T-cell (primary cell): ENCODE results near the gene HSPA8. TPM values are rescaled to one million over a fixed set of nuclear protein-coding genes. Genes with fewer than 3 reads are reported as not detected.

Experiments
- ATAC-seq, 4 experiments: fragments of 200-7000 bp in 3 of 4; fragments of 150-1000 bp in 1 of 4; cut with Tn5 transposase; replicated peaks in 1 of 4; 1 replicate in 3 of 4; 2 replicates in 1 of 4; pipeline ENCODE4 v1.10.0; 2021; ENCODE audit warnings: moderate library complexity in 3 of 4, mild to moderate bottlenecking in 2 of 4, moderate number of reproducible peaks in 1 of 4
- CTCF ChIA-PET, 2 donors: fragments of 300-600 bp; sonication (Branson Sonifier 250); formaldehyde crosslinking; loops; one replicate each; lab custom pipeline; 2022; ENCODE audit warnings: antibody characterized with exemption in 2 of 2; lab: Charles Lee
- POLR2A ChIA-PET, 2 donors: fragments of 300-600 bp; sonication (Branson Sonifier 250); formaldehyde crosslinking; loops; one replicate each; lab custom pipeline; 2022; ENCODE audit warnings: antibody characterized with exemption in 2 of 2; lab: Charles Lee
- DNase-seq, 35 experiments: peaks; one replicate each; pipeline versions ENCODE4 v3.0.0 to v3.0.0-alpha.2; 2013 to 2023
- H3K27ac ChIP-seq: one replicate; pipeline ENCODE4 v1.5.1; 2013; ENCODE audit warnings: low read length
- H3K27me3 ChIP-seq, 2 experiments: replicated peaks in 1 of 2; 1 replicate in 1 of 2; 2 replicates in 1 of 2; pipeline versions ENCODE4 v1.6.1 to v1.7.0; 2013; ENCODE audit warnings: low read length in 1 of 2, mixed read lengths in 1 of 2; ENCODE audit not compliant: control insufficient read depth in 2 of 2, insufficient read depth in 2 of 2; ENCODE audit errors: extremely low read depth in 1 of 2
- H3K36me3 ChIP-seq, 2 donors: 1 replicate in 1 of 2; 2 replicates in 1 of 2; pipeline versions ENCODE4 v1.6.1 to v1.7.0; 2013; ENCODE audit warnings: low read length in 1 of 2; ENCODE audit not compliant: control insufficient read depth in 2 of 2, insufficient read depth in 1 of 2; ENCODE audit errors: extremely low read depth in 1 of 2
- H3K4me1 ChIP-seq, 2 experiments: 1 replicate in 1 of 2; 2 replicates in 1 of 2; pipeline versions ENCODE4 v1.6.1 to v1.7.0; 2013; ENCODE audit warnings: low read length in 2 of 2, mixed read lengths in 1 of 2; ENCODE audit not compliant: insufficient read depth in 2 of 2, control insufficient read depth in 1 of 2; ENCODE audit errors: extremely low read depth in 1 of 2
- H3K4me3 ChIP-seq, 2 donors: 1 replicate in 1 of 2; 2 replicates in 1 of 2; pipeline versions ENCODE4 v1.5.1 to v1.7.0; 2013; ENCODE audit warnings: mild to moderate bottlenecking in 2 of 2, low read length in 1 of 2, moderate library complexity in 1 of 2; ENCODE audit not compliant: control insufficient read depth in 1 of 2; ENCODE audit errors: extremely low read depth in 1 of 2
- H3K9me3 ChIP-seq: 2 replicates; pipeline ENCODE4 v1.7.0; 2013
- H3K27ac Mint-ChIP-seq, 2 donors: one replicate each; pipeline ENCODE4 v1.8.0; 2020 to 2021; ENCODE audit warnings: mild to moderate bottlenecking in 2 of 2, mixed read lengths in 2 of 2
- H3K27me3 Mint-ChIP-seq, 2 donors: one replicate each; pipeline ENCODE4 v1.8.0; 2021 to 2022; ENCODE audit warnings: mixed read lengths in 2 of 2
- H3K36me3 Mint-ChIP-seq: one replicate; pipeline ENCODE4 v1.8.0; 2021; ENCODE audit warnings: mixed read lengths
- H3K4me1 Mint-ChIP-seq, 3 donors: one replicate each; pipeline ENCODE4 v1.8.0; 2020 to 2022; ENCODE audit warnings: mixed read lengths in 3 of 3, mild to moderate bottlenecking in 1 of 3
- H3K4me3 Mint-ChIP-seq, 3 donors: one replicate each; pipeline ENCODE4 v1.8.0; 2020 to 2022; ENCODE audit warnings: mild to moderate bottlenecking in 3 of 3, mixed read lengths in 3 of 3, moderate library complexity in 3 of 3
- H3K9me3 Mint-ChIP-seq, 3 donors: one replicate each; pipeline ENCODE4 v1.8.0; 2020 to 2022; ENCODE audit warnings: mixed read lengths in 3 of 3
- WGBS: methylation state at CpG from one replicate; pipeline ENCODE4 v1.1.5; 2013; ENCODE audit warnings: missing lambda C conversion rate; ENCODE audit not compliant: insufficient coverage; 5-methylcytosine and 5-hydroxymethylcytosine counted together
- total RNA-seq, 35 experiments: library from RNA in 6 of 35; stranded (reverse) in 6 of 35; fragments of 120-200 nt in 1 of 35; gene quantifications; one replicate each; pipeline versions ENCODE4 v1.2.1 to v1.2.4 and lab custom pipeline; 2013 to 2026

HSPA8 gene
- total RNA-seq, 5 donors from 2014 or later (not counting 1 experiment from before 2014, with no cell fraction given), result 791 to 1,086 (median 843) TPM

GRCh38 chr11:123103326-123103980 is 41.5 kb upstream of the HSPA8 start:
- H3K4me3 Mint-ChIP-seq, result no peak overlapping the region
- ATAC-seq (peak; percentile 60 to 81 (median 78)), DNase-seq (peak in 29 of 35 experiments; percentile 2 to 67 (median 15))
- peaks cover 0 to 6% of the 10 kb centered on the region in 2 experiments for H3K27me3 ChIP-seq
- H3K9me3 Mint-ChIP-seq, result no peaks in the 10 kb centered on the region
- H3K36me3 ChIP-seq, result no peaks in the 10 kb centered on the region
- H3K4me1 Mint-ChIP-seq, result peaks cover 25 to 42% (median 31%) of the 10 kb centered on the region in 3 donors
- WGBS, result 51% methylated on average over 4 of the region's 8 CpGs
- peaks cover 4% of the 10 kb centered on the region for H3K36me3 Mint-ChIP-seq
- no peaks in the 10 kb centered on the region for H3K27me3 Mint-ChIP-seq
- CTCF ChIA-PET, result interaction anchor here (0.5 to 3.8 kb wide), 31 partner anchors 8 to 391 kb away, joined by 3 to 26 read pairs (median 5); partner anchors contain the start of gene HSPA8 (in 1 of the 2)
- POLR2A ChIA-PET, result interaction anchor here (0.6 to 3.0 kb wide), 7 partner anchors 13 to 144 kb away, joined by 3 to 11 read pairs (median 3); partner anchors contain the start of gene HSPA8 (in 1 of the 2)
- no peak overlapping the region for H3K4me3 ChIP-seq
- peaks cover 3 to 19% of the 10 kb centered on the region in 2 experiments for H3K4me1 ChIP-seq
- peak overlapping the region; percentile 54 to 64 for H3K27ac Mint-ChIP-seq
- H3K9me3 ChIP-seq, result no peaks in the 10 kb centered on the region
- no peak overlapping the region for H3K27ac ChIP-seq

GRCh38 chr11:123100379-123101085 is 38.6 kb upstream of the HSPA8 start:
- Mint-ChIP-seq H3K4me1 (peaks cover 25 to 42% (median 34%) of the 10 kb centered on the region in 3 donors), H3K4me3 (peak overlapping the region; percentile 31 to 62 (median 43)), H3K9me3 (no peaks in the 10 kb centered on the region), H3K36me3 (peaks cover 12% of the 10 kb centered on the region), H3K27ac (peak overlapping the region; percentile 92 to 94), H3K27me3 (no peaks in the 10 kb centered on the region)
- Histone ChIP-seq H3K4me1 (peaks cover 3 to 19% of the 10 kb centered on the region in 2 experiments), H3K4me3 (no peak overlapping the region), H3K9me3 (no peaks in the 10 kb centered on the region), H3K36me3 (no peaks in the 10 kb centered on the region), H3K27ac (peak overlapping the region; percentile 55), H3K27me3 (peaks cover 0 to 2% of the 10 kb centered on the region in 2 experiments)
- ATAC-seq (peak; percentile 31 to 48 (median 36)), DNase-seq (no peak)
- 60% methylated on average over 1 of the region's 7 CpGs for WGBS
- ChIA-PET CTCF (interaction anchor here in 1 of 2 donors (0.7 to 0.9 kb wide), 2 partner anchors 15 to 46 kb away, joined by 3 to 4 read pairs; no protein-coding TSS in a partner anchor), POLR2A (interaction anchor here in 1 of 2 donors (0.6 kb wide), 1 partner anchor 146 kb away, joined by 3 read pairs; no protein-coding TSS in a partner anchor)

GRCh38 chr11:123098990-123099389 is 37.1 kb upstream of the HSPA8 start:
- no peaks in the 10 kb centered on the region for H3K27me3 Mint-ChIP-seq
- ATAC-seq (no peak), DNase-seq (no peak)
- Histone ChIP-seq H3K4me3 (no peak overlapping the region), H3K27me3 (peaks cover 0 to 2% of the 10 kb centered on the region in 2 experiments), H3K9me3 (no peaks in the 10 kb centered on the region), H3K36me3 (no peaks in the 10 kb centered on the region), H3K27ac (no peak overlapping the region), H3K4me1 (peaks cover 3 to 19% of the 10 kb centered on the region in 2 experiments)
- CTCF ChIA-PET, result interaction anchor here in 1 of 2 donors (1.1 kb wide), 1 partner anchor 45 kb away, joined by 4 read pairs; no protein-coding TSS in a partner anchor
- peaks cover 12% of the 10 kb centered on the region for H3K36me3 Mint-ChIP-seq
- no peak overlapping the region for H3K27ac Mint-ChIP-seq
- peaks cover 25 to 36% (median 31%) of the 10 kb centered on the region in 3 donors for H3K4me1 Mint-ChIP-seq
- H3K4me3 Mint-ChIP-seq, result peak overlapping the region in 1 of 3 donors; percentile 62
- WGBS, result 64% methylated on average over 2 of the region's 3 CpGs
- H3K9me3 Mint-ChIP-seq, result no peaks in the 10 kb centered on the region
- POLR2A ChIA-PET, result interaction anchor here in 1 of 2 donors (0.8 kb wide), 1 partner anchor 10 kb away, joined by 8 read pairs; no protein-coding TSS in a partner anchor

GRCh38 chr11:123093739-123094138 is 31.8 kb upstream of the HSPA8 start:
- WGBS, result 90% methylated on average over 2 of the region's 3 CpGs
- Histone ChIP-seq H3K9me3 (no peaks in the 10 kb centered on the region), H3K4me1 (peaks cover 0 to 6% of the 10 kb centered on the region in 2 experiments), H3K27me3 (no peaks in the 10 kb centered on the region), H3K4me3 (no peak overlapping the region), H3K36me3 (no peaks in the 10 kb centered on the region), H3K27ac (no peak overlapping the region)
- no peak for ATAC-seq
- ChIA-PET CTCF (interaction anchor here in 1 of 2 donors (0.8 to 0.9 kb wide), 2 partner anchors 30 to 36 kb away, joined by 3 read pairs; no protein-coding TSS in a partner anchor), POLR2A (interaction anchor here (0.5 to 0.6 kb wide), 2 partner anchors 13 to 442 kb away, joined by 3 to 4 read pairs; no protein-coding TSS in a partner anchor)
- Mint-ChIP-seq H3K36me3 (peaks cover 9% of the 10 kb centered on the region), H3K9me3 (no peaks in the 10 kb centered on the region), H3K4me3 (no peak overlapping the region), H3K4me1 (peaks cover 13 to 22% (median 21%) of the 10 kb centered on the region in 3 donors), H3K27me3 (no peaks in the 10 kb centered on the region), H3K27ac (no peak overlapping the region)
- no peak for DNase-seq

- ChIA-PET CTCF (interaction anchor here in 1 of 2 donors (0.6 to 1.7 kb wide), 3 partner anchors 11 to 276 kb away, joined by 3 to 5 read pairs (median 4); no protein-coding TSS in a partner anchor), POLR2A (no interaction called here)
- Histone ChIP-seq H3K4me1 (peaks cover 8 to 29% of the 10 kb centered on the region in 2 experiments), H3K36me3 (no peaks in the 10 kb centered on the region), H3K4me3 (no peak overlapping the region), H3K27me3 (no peaks in the 10 kb centered on the region), H3K9me3 (no peaks in the 10 kb centered on the region), H3K27ac (no peak overlapping the region)
- H3K4me1 Mint-ChIP-seq, result peaks cover 34 to 38% (median 35%) of the 10 kb centered on the region in 3 donors
- ATAC-seq, result no peak
- no peaks in the 10 kb centered on the region for H3K36me3 Mint-ChIP-seq
- no peaks in the 10 kb centered on the region for H3K27me3 Mint-ChIP-seq
- DNase-seq, result no peak
- H3K4me3 Mint-ChIP-seq, result no peak overlapping the region
- peak overlapping the region; percentile 77 to 83 for H3K27ac Mint-ChIP-seq
- no peaks in the 10 kb centered on the region for H3K9me3 Mint-ChIP-seq
- 82% methylated on average over 3 of the region's 6 CpGs for WGBS
Measured at GRCh38 chr11:123091506-123091905, 29.6 kb upstream of the HSPA8 start.
